ENCODE measurements around the gene SH2B3.

SH2B3 gene

GRCh38 chr12:111494676-111495075 lies 89.0 kb downstream of the SH2B3 start:
- no peaks in the 10 kb centered on the region for H3K27me3 ChIP-seq (replicated peaks)
- H3K4me3 ChIP-seq (ENCODE audit: low read depth, low read length) = no peak overlapping the region
- peaks cover 54% of the 10 kb centered on the region for H3K36me3 ChIP-seq (replicated peaks)
- H3K27ac ChIP-seq = no peak overlapping the region
- DNase-seq = no peak
- no peak for TF ChIP-seq CTCF (IDR thresholded peaks at IDR 0.05; ENCODE audit: low read depth, low read length, missing control alignments)
- in situ Hi-C loops (cut with HindIII; ENCODE audit: low pct_ligation_motif_present, low sequenced_read_pairs) = no loop called here

All from brain microvascular endothelial cell (primary cell).